ENCODE measurements around the gene ARMC3.
"Not testable (repeated sequence)": the region's sequence is repeated elsewhere in the genome, so short reads cannot be mapped to it uniquely, and the experiment has no call there.

ARMC3 gene, protein sequence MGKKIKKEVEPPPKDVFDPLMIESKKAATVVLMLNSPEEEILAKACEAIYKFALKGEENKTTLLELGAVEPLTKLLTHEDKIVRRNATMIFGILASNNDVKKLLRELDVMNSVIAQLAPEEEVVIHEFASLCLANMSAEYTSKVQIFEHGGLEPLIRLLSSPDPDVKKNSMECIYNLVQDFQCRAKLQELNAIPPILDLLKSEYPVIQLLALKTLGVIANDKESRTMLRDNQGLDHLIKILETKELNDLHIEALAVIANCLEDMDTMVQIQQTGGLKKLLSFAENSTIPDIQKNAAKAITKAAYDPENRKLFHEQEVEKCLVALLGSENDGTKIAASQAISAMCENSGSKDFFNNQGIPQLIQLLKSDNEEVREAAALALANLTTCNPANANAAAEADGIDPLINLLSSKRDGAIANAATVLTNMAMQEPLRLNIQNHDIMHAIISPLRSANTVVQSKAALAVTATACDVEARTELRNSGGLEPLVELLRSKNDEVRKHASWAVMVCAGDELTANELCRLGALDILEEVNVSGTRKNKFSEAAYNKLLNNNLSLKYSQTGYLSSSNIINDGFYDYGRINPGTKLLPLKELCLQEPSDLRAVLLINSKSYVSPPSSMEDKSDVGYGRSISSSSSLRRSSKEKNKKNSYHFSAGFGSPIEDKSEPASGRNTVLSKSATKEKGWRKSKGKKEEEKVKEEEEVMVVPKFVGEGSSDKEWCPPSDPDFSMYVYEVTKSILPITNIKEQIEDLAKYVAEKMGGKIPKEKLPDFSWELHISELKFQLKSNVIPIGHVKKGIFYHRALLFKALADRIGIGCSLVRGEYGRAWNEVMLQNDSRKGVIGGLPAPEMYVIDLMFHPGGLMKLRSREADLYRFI

DNA sequence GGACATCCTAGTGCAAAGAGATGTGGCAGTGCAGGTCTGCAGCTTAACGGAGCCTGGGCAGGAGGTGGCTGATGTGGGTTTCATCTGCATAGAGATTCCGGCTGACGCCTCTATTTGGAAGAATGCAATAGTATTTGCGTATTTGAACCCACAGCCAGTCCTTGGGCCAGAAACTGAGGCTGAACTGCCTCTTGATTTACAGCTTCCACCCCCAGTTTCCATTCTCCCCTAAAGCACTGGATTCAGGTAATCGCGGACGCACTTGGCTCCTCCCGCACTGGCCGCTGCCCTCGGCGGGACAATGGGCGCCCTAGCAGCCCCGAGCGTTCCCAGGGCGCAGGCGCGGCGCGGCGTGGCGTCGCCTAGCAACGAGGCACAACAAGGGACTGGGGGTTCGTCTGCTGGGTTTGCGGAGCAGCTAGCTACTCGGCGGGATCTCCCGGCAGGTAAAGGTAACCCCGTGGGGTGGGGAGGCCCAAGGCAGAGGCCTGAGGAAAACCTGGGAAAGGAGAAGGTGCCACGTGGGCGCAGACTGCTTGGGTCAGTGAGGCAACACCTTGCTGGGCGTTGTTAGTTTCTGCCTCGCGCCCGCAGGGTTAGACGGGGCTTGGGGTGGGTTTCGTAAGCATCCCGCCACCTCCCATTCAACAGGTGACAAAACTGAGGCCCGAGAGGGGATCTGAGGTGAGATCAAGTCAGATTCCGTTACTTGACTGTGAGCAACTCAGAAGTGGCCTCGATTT is at the start of gene ARMC3:
Gene ARMC3, plus strand, starts transcription at position 393 of the 743 bp plus-strand sequence. CDS start 3,944 bp downstream, outside the sequence.
- peak; percentile 62 for DNase-seq

DNA sequence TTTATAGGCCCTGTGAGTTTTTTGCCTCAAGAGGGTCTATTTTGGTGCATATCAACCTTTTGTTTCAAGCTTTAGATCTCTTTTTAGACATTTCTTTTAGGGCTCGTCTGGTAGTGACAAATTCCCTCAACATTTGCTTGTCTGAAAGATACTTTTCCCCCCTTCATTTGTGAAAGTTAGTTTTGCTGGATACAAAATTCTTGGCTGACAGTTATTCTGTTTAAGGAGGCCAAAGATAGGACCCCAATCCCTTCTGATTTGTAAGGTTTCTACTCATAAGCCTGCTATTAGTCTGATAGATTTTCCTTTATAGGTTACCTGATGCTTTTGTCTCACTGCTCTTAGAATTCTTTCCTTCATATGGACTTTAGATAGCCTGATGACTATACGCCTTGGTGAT is 36.1 kb upstream of the ARMC3 start:
- no peak for DNase-seq

DNA sequence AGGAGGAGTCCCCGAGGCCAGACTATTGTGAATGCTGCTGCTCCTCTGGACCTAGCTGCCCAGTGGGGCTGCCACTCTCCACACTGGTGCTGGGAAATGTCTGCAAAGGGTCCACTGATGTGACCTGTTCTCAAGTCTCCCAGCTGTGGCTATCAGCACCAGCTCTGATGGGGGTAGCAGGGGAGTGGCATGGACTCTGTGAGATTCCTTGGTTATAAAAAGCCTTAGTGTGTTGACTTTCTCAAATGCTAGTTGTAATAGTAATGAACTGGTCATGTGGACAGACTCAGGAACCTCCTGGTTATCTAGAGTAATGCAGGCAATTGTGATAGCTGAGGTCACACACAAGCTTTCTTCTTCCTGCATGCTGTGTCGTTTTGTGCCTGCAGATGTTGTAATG is 34.1 kb upstream of the ARMC3 start:
- DNase-seq = no peak

DNA sequence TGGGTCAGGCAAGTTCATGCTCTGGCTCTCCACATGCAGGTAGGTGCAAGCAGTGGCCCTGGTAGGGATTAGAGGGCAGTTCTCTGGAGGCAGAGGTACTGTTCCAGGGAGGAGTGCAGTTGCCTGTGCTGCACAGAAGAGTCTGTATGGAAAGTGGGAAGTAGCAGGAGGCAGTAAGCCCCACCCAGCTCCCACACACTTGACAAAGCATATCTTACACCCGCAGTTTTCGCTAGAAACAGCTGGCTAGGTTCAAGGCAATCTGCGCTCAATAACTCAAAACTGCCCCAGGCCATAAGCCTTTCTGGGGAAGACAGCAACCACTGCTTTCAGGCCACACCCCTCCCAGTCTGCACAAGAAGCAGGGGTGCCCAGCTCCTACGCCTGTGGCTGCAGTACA is 33.1 kb upstream of the ARMC3 start:
- no peak for DNase-seq

DNA sequence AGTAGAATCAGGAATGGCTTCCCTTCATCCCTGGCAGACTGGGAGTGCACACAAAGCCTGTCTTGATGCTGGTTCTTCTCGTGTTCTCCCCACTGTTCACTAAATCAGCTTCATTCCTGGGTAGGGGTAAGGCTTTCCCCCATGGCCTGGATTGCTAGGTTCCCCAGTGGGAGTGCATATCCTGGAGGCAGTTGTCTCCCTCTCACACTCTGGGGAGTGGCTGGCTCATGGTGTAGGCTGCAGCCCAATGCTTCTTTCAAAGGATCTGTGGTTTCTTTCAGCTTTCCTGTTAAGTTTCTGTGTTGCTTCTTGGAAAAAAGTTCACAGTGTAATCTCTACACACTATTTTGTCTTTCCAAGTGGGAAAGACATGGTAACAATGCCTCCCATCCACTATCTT is 32.6 kb upstream of the ARMC3 start:
- no peak for DNase-seq

DNA sequence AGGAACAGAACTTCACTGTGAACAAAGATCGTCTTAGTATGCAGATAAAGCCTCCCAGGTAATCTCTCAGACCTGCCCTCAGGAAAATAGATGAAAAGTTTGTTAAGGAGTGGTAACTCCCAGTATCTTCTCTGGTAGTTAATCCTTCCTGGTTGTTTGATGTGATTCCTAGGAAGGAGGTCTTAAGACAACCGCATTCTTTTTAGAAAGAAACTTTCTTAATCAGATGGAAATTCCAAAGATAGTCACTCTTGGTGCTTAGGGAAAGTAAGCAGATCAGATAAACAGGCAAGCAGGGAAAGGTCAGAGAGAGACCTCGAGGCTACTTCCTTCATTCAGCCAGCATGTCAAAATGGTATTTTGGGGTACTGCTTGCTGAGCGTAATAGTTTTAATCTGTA is 30.5 kb upstream of the ARMC3 start:
- no peak for DNase-seq

DNA sequence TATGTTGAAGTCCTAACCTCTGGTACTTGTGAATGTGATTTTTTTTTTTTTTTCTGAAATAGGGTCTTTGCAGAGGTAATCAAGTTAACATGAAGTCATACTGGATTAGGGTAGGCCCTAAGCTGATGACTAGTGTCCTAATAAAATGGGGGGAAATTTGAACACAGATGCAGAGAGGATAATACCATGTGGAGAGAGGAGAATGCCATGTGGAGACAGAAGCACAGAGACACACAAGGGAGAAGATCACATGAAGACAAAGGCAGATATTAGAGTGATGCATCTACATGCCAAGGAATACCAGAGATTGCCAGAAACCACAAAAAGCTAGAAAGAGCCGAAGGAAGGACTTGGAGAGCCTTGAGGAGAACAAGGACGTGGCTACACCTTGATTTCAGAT is 28.5 kb upstream of the ARMC3 start:
- no peak for DNase-seq

DNA sequence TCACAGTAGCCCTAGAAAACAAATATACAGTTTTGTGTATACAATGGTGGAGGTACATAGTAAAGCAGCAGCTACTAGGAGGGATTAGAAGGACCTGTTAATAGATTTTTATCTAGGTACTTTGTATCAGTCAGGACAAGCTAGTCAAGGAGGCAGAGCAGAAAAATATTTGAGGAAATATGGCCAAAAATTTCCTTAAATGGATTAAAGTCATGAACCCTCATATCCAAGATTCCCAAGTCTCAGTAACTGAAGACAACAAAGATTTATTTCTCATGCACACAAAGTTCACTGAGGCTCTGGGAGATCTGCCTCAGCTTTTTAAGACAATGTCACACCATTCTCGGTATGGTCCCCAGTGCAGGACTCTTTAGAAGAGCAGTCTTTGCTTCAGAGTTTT is 28.1 kb upstream of the ARMC3 start:
- DNase-seq = no peak

DNA sequence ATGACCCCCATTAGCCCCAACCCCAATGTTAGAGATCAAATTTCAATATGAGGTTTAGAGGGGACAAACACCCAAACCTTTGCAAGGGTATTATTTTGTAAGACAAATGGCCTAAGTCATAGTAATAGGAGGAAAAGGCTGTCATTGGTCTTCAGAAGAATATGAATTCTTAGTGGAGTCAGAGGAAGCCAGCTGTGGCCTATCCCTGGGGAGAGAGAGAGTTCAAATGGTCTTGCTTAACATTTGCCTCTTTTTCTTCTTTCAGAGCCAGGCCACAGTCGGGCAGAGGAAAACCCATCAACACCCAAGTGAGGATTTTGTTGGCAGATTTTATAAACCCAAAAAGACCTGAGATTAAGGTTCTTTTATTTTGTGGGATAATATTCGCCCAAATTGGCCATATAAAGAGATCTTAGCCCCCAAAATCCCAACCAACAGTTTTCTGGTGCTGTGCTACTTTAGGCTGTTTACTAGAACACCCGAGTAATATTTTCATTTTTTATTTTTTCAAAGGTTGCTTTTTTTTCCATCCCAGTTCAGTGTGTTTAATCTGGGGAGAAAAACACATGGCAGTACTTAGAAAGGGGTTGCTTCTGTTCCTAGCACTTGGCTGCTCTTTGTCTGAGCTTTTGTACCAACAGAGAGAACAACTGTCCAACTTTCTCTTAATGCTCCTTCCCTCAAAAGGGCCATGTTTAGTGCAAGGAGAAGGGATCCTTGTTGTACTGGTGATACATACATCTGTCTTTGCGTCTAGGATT is 26.8 kb upstream of the ARMC3 start:
- DNase-seq = no peak

DNA sequence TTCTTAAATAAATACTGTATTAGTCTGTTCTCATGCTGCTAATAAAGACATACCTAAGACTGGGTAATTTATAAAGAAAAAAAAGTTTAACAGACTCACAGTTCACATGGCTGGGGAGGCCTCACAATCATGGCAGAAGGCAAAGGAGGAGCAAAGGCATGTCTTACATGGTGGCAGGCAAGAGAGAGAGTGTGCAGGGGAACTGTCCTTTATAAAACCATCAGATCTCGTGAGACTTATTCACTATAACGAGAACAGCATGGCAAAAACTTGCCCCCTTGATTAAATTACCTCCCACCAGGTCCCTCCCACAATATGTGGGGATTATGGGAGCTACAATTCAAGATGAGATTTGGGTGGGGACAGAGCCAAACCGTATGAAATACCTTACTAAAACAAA is 25.7 kb upstream of the ARMC3 start:
- DNase-seq = not testable (repeated sequence)

DNA sequence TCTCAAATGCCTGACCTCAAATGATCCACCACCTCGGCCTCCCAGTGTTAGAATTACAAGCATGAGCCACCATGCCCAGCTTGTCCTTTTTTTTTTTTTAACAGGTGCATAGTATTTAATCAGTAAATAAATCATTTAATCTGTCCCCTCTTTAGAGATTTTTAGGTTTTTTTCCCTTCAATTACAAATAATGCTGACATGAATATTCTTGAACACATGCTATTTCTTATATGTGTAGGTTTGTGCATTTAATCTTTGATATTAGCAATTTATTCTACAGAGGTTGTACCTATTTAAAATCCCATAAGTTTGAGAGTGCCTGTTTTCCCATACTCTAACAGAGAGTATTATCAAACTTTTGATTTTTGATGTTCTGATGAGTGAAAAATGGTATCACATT is 24.2 kb upstream of the ARMC3 start:
- DNase-seq = no peak

DNA sequence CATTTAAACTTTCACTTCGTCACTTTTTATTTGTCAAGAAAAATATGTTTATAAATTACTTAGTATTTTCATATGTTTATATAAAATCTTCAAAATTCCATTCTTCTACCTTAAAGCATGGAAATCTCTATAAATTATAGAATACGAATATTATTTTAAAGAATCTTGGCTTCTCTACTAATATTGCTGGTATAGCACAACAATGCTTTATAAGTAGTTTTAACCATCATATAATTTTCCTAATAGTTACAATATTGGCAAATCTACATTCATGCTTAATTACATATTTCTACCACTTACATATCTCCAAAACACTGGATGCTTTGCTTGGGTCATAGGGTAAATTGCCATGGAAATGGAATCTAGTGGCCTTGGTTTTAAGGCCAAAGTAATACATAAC is 21.1 kb upstream of the ARMC3 start:
- DNase-seq = no peak

DNA sequence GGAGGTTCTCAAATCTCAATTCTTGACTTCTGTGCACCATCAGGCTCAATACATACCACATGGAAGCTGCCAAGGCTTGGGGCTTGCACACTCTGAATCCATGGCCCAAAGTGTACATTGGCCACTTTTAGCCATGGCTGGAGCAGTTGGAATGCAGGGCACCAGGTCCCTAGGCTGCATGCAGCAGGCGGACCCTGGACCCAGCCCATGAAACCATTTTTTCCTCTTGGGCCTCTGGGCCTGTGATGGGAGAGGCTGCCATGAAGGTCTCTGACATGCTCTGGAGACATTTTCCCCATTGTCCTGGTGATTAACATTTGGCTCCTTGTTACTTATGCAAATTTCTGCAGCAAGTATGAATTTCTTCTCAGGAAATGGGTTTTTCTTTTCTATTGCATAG is 19.0 kb upstream of the ARMC3 start:
- no peak for DNase-seq

DNA sequence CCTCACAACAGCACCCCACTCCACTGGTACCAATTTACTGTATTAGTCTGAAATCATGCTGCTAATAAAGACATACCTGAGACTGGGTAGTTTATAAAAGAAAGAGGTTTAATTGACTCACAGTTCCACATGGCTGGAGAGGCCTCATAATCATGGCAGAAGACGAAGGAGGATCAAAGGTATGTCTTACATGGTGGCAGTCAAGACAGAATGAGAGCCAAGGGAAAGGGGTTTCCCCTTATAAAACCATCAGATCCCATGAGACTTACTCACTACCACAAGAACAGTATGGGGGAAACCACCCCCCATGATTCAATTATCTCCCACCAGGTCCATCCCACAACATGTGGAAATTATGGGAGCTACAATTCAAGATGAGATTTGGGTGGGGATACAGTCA is 18.2 kb upstream of the ARMC3 start:
- DNase-seq = not testable (repeated sequence)

DNA sequence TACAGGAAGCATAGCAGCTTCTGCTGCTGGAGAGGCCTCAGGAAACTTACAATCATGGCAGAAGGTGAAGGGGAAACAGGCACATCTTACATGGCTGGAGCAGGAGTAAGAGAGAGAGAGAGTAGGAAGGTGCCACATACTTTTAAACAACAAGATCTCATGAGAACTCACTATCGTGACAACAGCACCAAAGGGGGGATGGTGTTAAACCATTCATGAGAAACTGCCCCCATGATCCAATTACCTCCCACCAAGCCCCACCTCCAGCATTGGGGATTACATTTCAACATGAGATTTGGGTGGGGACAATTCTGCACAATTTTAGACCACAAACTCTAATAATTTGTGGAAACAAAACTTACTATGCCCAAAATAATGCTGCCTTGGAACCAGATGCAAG is 16.8 kb upstream of the ARMC3 start:
- no peak for DNase-seq

DNA sequence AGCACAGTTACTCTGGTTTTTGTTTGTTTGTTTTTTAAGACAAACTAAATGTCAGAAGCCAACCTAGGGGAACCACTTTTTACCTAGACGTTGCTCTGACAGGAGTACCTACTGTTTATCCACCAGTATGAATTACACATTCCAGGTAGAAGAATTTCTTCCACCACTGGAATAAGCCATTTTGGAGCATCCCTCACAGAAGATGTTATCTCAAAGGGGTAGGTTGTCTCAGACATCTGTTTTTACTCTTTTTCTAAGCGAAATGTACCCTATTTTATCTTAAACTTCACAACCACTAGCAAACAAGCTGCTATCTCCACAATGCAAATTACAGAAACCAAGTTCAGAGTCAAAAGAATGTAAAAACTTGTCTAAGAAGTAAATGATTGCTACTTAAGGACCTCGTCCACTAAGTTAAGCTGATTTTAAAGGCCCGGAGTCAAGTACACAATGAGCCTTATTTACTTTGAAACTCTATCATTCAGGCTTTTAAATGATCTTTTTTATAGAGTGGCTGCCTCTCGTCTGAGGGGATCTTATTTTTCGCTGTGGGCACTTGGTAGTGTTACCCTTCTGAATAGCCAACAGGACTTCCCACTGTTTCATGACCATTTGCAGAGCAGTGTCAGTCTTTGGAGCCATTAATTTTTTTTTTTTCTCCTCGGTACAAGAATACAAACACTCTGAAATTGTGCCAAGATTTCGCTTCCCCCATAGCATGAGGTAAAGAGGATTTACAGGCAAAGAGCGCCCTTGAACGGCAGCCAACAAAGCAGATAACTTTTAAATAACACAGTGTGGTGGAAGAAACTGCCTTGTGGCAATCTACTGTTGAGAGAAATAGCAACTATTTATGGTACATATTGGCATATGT is 15.7 kb upstream of the ARMC3 start:
- no peak for DNase-seq

DNA sequence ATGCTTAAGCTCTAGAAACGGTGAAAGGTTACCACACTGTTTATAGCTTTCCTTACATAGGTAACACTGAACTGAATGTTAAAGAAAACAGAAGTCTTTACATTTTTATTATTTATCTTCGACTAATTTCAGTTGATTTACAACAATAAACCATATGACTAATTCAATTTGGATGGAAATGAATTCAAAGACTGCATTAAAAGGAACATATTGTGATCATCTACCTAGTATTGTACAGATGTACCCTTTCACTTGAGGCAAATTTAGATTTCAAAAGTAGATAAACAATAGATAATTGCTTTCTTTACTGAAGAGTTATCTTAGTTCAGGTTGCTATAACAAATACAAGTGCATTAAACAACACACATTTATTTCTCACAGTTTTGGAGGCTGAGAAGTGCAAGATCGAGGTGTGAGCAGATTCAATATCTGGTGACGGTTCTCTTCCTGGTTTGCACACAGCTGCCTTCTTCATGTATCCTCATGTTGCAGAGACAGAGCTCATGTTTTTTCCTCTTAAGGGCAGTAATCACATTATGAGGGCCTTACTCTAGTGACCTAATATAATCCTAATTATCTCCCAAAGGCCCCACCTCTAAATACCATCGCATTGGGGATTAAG is 15.0 kb upstream of the ARMC3 start:
- DNase-seq = no peak

DNA sequence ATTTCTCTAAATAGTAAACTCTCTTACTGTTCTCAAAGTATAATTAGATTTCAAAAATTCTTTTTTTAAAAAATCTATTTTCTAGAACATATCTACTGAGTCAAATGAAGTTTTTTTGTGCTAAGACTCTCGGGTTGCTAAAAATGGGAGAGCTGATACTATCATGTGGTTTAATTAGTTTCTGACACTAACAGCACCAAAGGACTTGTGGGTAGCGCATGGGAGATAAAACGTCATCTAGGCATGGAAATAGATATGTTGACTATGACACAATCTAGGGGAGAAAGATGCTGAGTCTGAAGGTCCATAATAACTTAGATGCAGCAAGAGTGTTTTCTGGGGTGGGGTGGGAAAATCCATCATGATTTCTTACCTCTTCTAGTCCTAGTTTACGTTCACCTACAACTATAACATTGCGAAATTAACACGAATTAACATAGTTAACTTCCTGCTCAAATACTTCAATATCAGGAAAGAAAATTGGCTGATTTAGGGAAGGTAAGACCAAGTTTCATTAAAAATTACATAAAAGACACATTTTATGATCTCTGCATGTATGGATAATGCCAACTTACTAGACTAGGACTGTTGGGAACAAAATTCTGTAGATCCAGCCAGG is 14.3 kb upstream of the ARMC3 start:
- no peak for DNase-seq

DNA sequence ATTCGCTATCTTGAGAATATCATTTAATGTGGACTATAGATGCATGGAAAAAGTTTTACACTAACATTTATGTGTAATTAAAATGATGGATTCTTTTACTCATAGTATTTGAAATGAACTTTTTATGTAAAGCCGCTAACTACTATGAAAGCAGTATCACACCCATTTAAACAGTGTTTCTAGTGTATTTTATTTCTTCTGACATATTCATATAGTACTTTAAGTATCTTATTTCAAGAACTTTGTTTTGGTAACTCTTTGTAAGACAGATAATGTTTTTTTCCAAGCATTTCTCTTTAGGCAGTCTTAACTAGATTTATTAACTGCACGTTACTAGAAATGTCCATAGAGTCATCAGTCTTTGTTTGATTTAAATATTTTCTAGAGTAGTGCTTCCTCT is 12.5 kb upstream of the ARMC3 start:
- DNase-seq = no peak

DNA sequence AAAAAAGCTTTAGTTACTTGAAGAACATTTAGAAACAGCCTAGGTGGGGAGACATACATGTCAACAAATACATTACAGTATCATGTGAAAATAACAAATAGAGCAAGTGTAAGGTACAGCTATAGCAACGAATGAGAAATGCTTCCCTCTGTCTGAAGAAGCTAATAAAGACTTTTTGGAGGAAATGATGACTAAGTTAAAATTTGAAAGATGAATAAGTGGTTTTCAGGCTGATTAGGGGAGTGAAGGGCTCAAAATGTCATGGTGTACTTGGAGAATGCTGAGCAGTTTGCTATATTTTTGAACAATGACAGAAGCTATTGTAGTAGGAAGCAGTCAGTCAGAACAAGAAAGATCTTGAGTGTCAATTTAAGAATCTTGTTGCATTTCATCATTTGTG is 2.8 kb upstream of the ARMC3 start:
- DNase-seq = no peak

DNA sequence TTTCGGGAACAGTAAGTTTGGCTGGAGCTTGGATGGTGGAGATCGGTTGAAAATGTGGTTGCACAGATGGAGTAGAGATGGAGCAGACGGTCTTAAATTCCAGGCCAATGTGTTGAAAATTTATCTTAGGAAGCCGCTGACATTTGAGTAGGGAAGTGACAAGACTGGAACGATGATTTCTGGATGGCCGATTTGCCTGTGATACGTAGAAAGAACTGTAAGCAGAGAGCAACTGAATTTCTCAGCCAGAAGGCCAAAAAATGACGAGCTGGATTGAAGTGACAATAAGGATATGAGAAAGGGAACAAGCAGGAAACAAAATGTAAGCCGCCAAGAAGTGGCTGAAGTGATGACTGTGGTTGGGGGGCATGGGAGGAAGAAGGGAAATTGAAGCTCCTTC is 687 bp upstream of the ARMC3 start:
- no peak for DNase-seq
